ENCODE data around the gene SLC4A8. TPM values are rescaled to one million over a fixed set of nuclear protein-coding genes. Genes with fewer than 3 reads are reported as not detected.

Gene SLC4A8
- total and polyA plus RNA-seq, 5 donors from 2014 or later = 0.16 to 3.5 (median 0.98) TPM; not detected in 1

DNA sequence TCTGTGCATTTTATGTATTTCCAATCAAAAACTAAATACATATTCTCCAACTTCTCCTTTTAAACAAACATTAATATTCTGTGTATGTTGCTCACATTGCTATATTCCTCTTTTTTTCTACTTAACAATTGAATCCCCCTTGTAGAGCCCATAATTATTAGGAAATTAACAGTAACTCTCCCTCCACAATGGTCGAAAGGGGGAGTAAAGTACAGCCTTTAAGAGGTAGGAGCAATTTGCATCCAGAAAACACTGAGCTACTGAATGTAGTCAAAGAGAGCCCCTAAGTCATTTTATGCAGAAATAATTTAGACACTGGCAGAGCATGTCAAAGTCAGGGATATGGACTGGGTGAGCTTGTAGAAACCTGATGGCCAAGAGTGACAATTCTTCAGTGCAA lies 109.2 kb downstream of the SLC4A8 start:
- Mint-ChIP-seq H3K9me3 (no peaks in the 10 kb centered on the region), H3K4me3 (no peak overlapping the region), H3K27me3 (peaks cover 33% of the 10 kb centered on the region), H3K36me3 (no peaks in the 10 kb centered on the region), H3K27ac (no peak overlapping the region), H3K4me1 (peaks cover 0 to 9% (median 6%) of the 10 kb centered on the region in 4 donors)
- no peaks in the 10 kb centered on the region for H3K9me3 ChIP-seq (ENCODE audit: control insufficient read depth in 2 of 2, low read length in 2 of 2)
- no peaks in the 10 kb centered on the region for H3K36me3 ChIP-seq (ENCODE audit: control insufficient read depth, insufficient read depth, low read length)
- DNase-seq (no peak), ATAC-seq (ENCODE audit: low read depth in 2 of 2) (no peak)
- peaks cover 2% of the 10 kb centered on the region for H3K27me3 ChIP-seq (ENCODE audit: control insufficient read depth, insufficient read depth, low read length)
- H3K27ac ChIP-seq (ENCODE audit: insufficient read depth, low read length, poor library complexity, severe bottlenecking) = no peak overlapping the region
- no peak overlapping the region for H3K4me3 ChIP-seq (ENCODE audit: low read depth, low read length)
- no peaks in the 10 kb centered on the region for H3K4me1 ChIP-seq (ENCODE audit: control insufficient read depth, insufficient read depth, low read length, poor library complexity, severe bottlenecking)

DNA sequence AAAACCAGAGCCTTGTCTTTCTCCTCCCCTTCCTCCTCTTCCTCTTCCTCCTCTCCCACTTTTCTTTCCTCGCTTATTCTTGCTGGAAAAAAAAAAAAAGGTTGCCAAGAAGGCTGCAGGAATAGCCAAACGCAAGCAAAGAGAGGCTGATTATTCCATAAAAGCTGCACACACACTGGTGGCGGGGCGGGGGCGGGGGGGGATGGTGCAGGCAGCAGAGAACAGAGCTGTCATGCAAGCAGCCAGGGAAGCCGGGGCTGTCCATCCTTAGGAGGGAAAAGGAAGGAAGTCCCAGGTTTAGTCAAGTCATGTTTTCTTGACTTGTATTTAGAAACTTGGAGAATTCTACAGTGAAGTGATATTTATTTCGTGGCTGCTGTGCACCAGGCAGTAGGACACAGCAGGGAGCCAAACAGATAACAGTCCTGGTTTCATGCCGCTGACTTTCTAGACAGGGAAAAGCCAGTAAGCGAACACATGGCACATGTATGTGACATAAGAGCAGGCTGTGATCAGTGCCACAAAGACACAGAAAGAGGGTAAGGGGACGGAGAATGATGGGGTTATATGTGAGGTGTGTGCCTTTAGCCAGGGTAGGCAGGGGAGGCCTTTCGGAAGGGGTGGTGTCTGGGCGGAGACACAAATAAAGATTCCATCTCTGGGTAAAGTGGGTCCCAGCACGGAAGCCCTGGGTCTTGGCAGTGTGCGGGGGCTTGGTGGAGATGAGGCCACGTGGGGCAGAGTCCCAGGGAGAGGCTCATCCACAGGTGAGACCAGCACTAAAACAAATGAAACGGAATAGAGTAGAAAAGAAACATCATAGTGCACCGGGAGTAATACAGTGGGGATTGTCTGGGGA lies 109.8 kb downstream of the SLC4A8 start:
- Histone ChIP-seq H3K9me3 (ENCODE audit: control insufficient read depth in 2 of 2, low read length in 2 of 2) (no peaks in the 10 kb centered on the region), H3K4me1 (ENCODE audit: control insufficient read depth, insufficient read depth, low read length, poor library complexity, severe bottlenecking) (no peaks in the 10 kb centered on the region), H3K27me3 (ENCODE audit: control insufficient read depth, insufficient read depth, low read length) (no peaks in the 10 kb centered on the region), H3K4me3 (ENCODE audit: low read depth, low read length) (no peak overlapping the region), H3K36me3 (ENCODE audit: control insufficient read depth, insufficient read depth, low read length) (no peaks in the 10 kb centered on the region), H3K27ac (ENCODE audit: insufficient read depth, low read length, poor library complexity, severe bottlenecking) (no peak overlapping the region)
- Mint-ChIP-seq H3K27ac (no peak overlapping the region), H3K27me3 (peaks cover 33% of the 10 kb centered on the region), H3K36me3 (no peaks in the 10 kb centered on the region), H3K4me1 (peaks cover 0 to 9% (median 6%) of the 10 kb centered on the region in 4 donors), H3K9me3 (no peaks in the 10 kb centered on the region), H3K4me3 (no peak overlapping the region)
- ATAC-seq (ENCODE audit: low read depth in 2 of 2) = no peak
- no peak for DNase-seq

- Histone ChIP-seq H3K4me1 (ENCODE audit: control insufficient read depth, insufficient read depth, low read length, poor library complexity, severe bottlenecking) (no peaks in the 10 kb centered on the region), H3K4me3 (ENCODE audit: low read depth, low read length) (no peak overlapping the region), H3K27ac (ENCODE audit: insufficient read depth, low read length, poor library complexity, severe bottlenecking) (no peak overlapping the region), H3K9me3 (ENCODE audit: control insufficient read depth in 2 of 2, low read length in 2 of 2) (no peaks in the 10 kb centered on the region), H3K27me3 (ENCODE audit: control insufficient read depth, insufficient read depth, low read length) (no peaks in the 10 kb centered on the region), H3K36me3 (ENCODE audit: control insufficient read depth, insufficient read depth, low read length) (no peaks in the 10 kb centered on the region)
- Mint-ChIP-seq H3K4me1 (peaks cover 0 to 9% (median 6%) of the 10 kb centered on the region in 4 donors), H3K36me3 (no peaks in the 10 kb centered on the region), H3K9me3 (no peaks in the 10 kb centered on the region), H3K27ac (no peak overlapping the region), H3K4me3 (no peak overlapping the region), H3K27me3 (peaks cover 30% of the 10 kb centered on the region)
- ATAC-seq (ENCODE audit: low read depth in 2 of 2) = no peak
- no peak for DNase-seq
Observed at GRCh38 chr12:51536159-51536558, 111.5 kb downstream of the SLC4A8 start.

DNA sequence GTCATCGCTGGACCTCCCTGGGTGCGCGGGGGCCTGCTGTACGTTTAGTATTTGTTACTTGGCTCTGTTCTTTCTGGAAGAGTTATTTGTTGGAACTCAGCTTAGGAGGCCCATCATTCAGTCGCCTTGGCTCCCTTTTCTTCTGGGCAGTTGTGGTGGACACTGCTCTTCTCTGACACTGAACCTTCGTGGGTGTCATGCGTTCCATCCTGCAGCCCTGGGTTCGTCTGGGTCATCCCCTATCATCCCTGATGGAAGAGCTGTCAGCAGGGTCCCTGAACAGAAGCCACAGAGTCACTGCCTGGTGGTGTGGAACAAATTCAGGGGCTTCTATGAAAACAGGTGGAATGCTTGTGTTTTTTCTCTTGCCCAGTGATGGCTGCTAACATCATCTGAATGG lies 113.5 kb downstream of the SLC4A8 start:
- H3K4me1 Mint-ChIP-seq = no peaks in the 10 kb centered on the region
- no peaks in the 10 kb centered on the region for H3K36me3 ChIP-seq (ENCODE audit: control insufficient read depth, insufficient read depth, low read length)
- DNase-seq (no peak), ATAC-seq (ENCODE audit: low read depth in 2 of 2) (no peak)
- no peaks in the 10 kb centered on the region for H3K4me1 ChIP-seq (ENCODE audit: control insufficient read depth, insufficient read depth, low read length, poor library complexity, severe bottlenecking)
- peaks cover 23% of the 10 kb centered on the region for H3K27me3 Mint-ChIP-seq
- H3K9me3 ChIP-seq (ENCODE audit: control insufficient read depth in 2 of 2, low read length in 2 of 2) = no peaks in the 10 kb centered on the region
- no peaks in the 10 kb centered on the region for H3K36me3 Mint-ChIP-seq
- H3K27ac ChIP-seq (ENCODE audit: insufficient read depth, low read length, poor library complexity, severe bottlenecking) = no peak overlapping the region
- H3K27ac Mint-ChIP-seq = no peak overlapping the region
- no peak overlapping the region for H3K4me3 Mint-ChIP-seq
- H3K4me3 ChIP-seq (ENCODE audit: low read depth, low read length) = no peak overlapping the region
- no peaks in the 10 kb centered on the region for H3K9me3 Mint-ChIP-seq
- no peaks in the 10 kb centered on the region for H3K27me3 ChIP-seq (ENCODE audit: control insufficient read depth, insufficient read depth, low read length)

GRCh38 chr12:51538599-51538998 lies 114.0 kb downstream of the SLC4A8 start:
- Mint-ChIP-seq H3K27me3 (peaks cover 22% of the 10 kb centered on the region), H3K27ac (no peak overlapping the region)

GRCh38 chr12:51540996-51541395 lies 116.4 kb downstream of the SLC4A8 start:
- Mint-ChIP-seq H3K27ac (no peak overlapping the region), H3K27me3 (peaks cover 21% of the 10 kb centered on the region), H3K4me1 (no peaks in the 10 kb centered on the region), H3K4me3 (no peak overlapping the region), H3K9me3 (peaks cover 0 to 5% (median 0%) of the 10 kb centered on the region in 7 donors), H3K36me3 (no peaks in the 10 kb centered on the region)
- H3K4me1 ChIP-seq (ENCODE audit: control insufficient read depth, insufficient read depth, low read length, poor library complexity, severe bottlenecking) = no peaks in the 10 kb centered on the region
- H3K36me3 ChIP-seq (ENCODE audit: control insufficient read depth, insufficient read depth, low read length) = no peaks in the 10 kb centered on the region
- H3K9me3 ChIP-seq (ENCODE audit: control insufficient read depth in 2 of 2, low read length in 2 of 2) = no peaks in the 10 kb centered on the region
- no peak overlapping the region for H3K27ac ChIP-seq (ENCODE audit: insufficient read depth, low read length, poor library complexity, severe bottlenecking)
- no peaks in the 10 kb centered on the region for H3K27me3 ChIP-seq (ENCODE audit: control insufficient read depth, insufficient read depth, low read length)
- no peak overlapping the region for H3K4me3 ChIP-seq (ENCODE audit: low read depth, low read length)
- DNase-seq = no peak
- no peak for ATAC-seq (ENCODE audit: low read depth in 2 of 2)

More at GRCh38 chr12:51538599-51538998, 114.0 kb downstream of the SLC4A8 start:
- DNase-seq = no peak
- no peaks in the 10 kb centered on the region for H3K36me3 Mint-ChIP-seq
- no peak overlapping the region for H3K4me3 Mint-ChIP-seq
- Histone ChIP-seq H3K9me3 (ENCODE audit: control insufficient read depth in 2 of 2, low read length in 2 of 2) (no peaks in the 10 kb centered on the region), H3K4me3 (ENCODE audit: low read depth, low read length) (no peak overlapping the region), H3K36me3 (ENCODE audit: control insufficient read depth, insufficient read depth, low read length) (no peaks in the 10 kb centered on the region), H3K27ac (ENCODE audit: insufficient read depth, low read length, poor library complexity, severe bottlenecking) (no peak overlapping the region), H3K4me1 (ENCODE audit: control insufficient read depth, insufficient read depth, low read length, poor library complexity, severe bottlenecking) (no peaks in the 10 kb centered on the region), H3K27me3 (ENCODE audit: control insufficient read depth, insufficient read depth, low read length) (no peaks in the 10 kb centered on the region)
- H3K4me1 Mint-ChIP-seq = no peaks in the 10 kb centered on the region
- no peaks in the 10 kb centered on the region for H3K9me3 Mint-ChIP-seq
- no peak for ATAC-seq (ENCODE audit: low read depth in 2 of 2)

DNA sequence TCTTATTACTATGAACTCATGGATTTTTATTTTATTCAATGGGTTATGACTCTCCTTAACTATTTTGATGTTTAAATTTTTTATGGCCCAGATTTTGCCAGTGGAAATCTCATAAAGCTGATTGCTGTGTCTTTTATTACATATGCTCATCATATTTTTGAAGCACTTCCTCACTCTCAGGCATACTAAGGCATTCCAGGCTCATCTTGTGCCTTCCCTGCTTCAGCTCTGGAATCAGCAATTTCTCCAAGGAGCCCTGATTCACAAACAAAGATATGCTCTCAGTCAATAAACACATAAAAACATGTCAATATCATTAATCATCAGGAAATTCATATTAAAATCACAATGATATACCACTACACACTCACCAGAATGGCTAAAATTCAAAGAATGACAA lies 121.5 kb downstream of the SLC4A8 start:
- H3K36me3 Mint-ChIP-seq = no peaks in the 10 kb centered on the region
- H3K27ac ChIP-seq (ENCODE audit: insufficient read depth, low read length, poor library complexity, severe bottlenecking) = no peak overlapping the region
- no peak overlapping the region for H3K4me3 Mint-ChIP-seq
- DNase-seq (no peak), ATAC-seq (ENCODE audit: low read depth in 2 of 2) (no peak)
- H3K4me1 Mint-ChIP-seq = no peaks in the 10 kb centered on the region
- no peaks in the 10 kb centered on the region for H3K4me1 ChIP-seq (ENCODE audit: control insufficient read depth, insufficient read depth, low read length, poor library complexity, severe bottlenecking)
- peaks cover 3% of the 10 kb centered on the region for H3K27me3 ChIP-seq (ENCODE audit: control insufficient read depth, insufficient read depth, low read length)
- peaks cover 20% of the 10 kb centered on the region for H3K27me3 Mint-ChIP-seq
- H3K4me3 ChIP-seq (ENCODE audit: low read depth, low read length) = no peak overlapping the region
- H3K27ac Mint-ChIP-seq = no peak overlapping the region
- H3K9me3 ChIP-seq (ENCODE audit: control insufficient read depth in 2 of 2, low read length in 2 of 2) = no peaks in the 10 kb centered on the region
- H3K9me3 Mint-ChIP-seq = peaks cover 0 to 5% (median 1%) of the 10 kb centered on the region in 7 donors
- H3K36me3 ChIP-seq (ENCODE audit: control insufficient read depth, insufficient read depth, low read length) = no peaks in the 10 kb centered on the region

- H3K4me1 ChIP-seq (ENCODE audit: control insufficient read depth, insufficient read depth, low read length, poor library complexity, severe bottlenecking) = no peaks in the 10 kb centered on the region
- no peak for ATAC-seq (ENCODE audit: low read depth in 2 of 2)
Observed at GRCh38 chr12:51547606-51548005, 123.0 kb downstream of the SLC4A8 start.

More at GRCh38 chr12:51547606-51548005, 123.0 kb downstream of the SLC4A8 start:
- no peak for DNase-seq
- Histone ChIP-seq H3K27ac (ENCODE audit: insufficient read depth, low read length, poor library complexity, severe bottlenecking) (no peak overlapping the region), H3K27me3 (ENCODE audit: control insufficient read depth, insufficient read depth, low read length) (peaks cover 3% of the 10 kb centered on the region), H3K9me3 (ENCODE audit: control insufficient read depth in 2 of 2, low read length in 2 of 2) (no peaks in the 10 kb centered on the region), H3K36me3 (ENCODE audit: control insufficient read depth, insufficient read depth, low read length) (no peaks in the 10 kb centered on the region), H3K4me3 (ENCODE audit: low read depth, low read length) (no peak overlapping the region)
- H3K27ac Mint-ChIP-seq = no peak overlapping the region
- H3K9me3 Mint-ChIP-seq = peaks cover 0 to 5% (median 1%) of the 10 kb centered on the region in 7 donors
- H3K4me3 Mint-ChIP-seq = no peak overlapping the region
- H3K27me3 Mint-ChIP-seq = peaks cover 19% of the 10 kb centered on the region
- H3K4me1 Mint-ChIP-seq = no peaks in the 10 kb centered on the region
- H3K36me3 Mint-ChIP-seq = no peaks in the 10 kb centered on the region

Data from CD4-positive, CD25-positive, alpha-beta regulatory T cell (primary cell).